Liver (tissue), 9 donors: ENCODE results near the gene MTM1. TPM values are rescaled to one million over a fixed set of nuclear protein-coding genes. Genes with fewer than 3 reads are reported as not detected.

ENCODE experiments used
- DNase-seq: peaks from one replicate; pipeline ENCODE4 v3.0.0-alpha.2; 2017; ENCODE audit warnings: low spot score
- H3K27ac ChIP-seq, 2 donors: one replicate each; pipeline ENCODE4 v1.7.0; 2013; ENCODE audit warnings: inconsistent platforms in 2 of 2, low read length in 2 of 2, control low read depth in 1 of 2, low read depth in 1 of 2, mild to moderate bottlenecking in 1 of 2
- H3K27me3 ChIP-seq, 4 donors: one replicate each; pipeline versions ENCODE4 v1.6.1 to v1.7.0; 2013; ENCODE audit warnings: low read length in 3 of 4, inconsistent platforms in 1 of 4, mild to moderate bottlenecking in 1 of 4, moderate library complexity in 1 of 4; ENCODE audit not compliant: control insufficient read depth in 4 of 4, insufficient read depth in 4 of 4
- H3K36me3 ChIP-seq, 4 donors: one replicate each; pipeline versions ENCODE4 v1.6.1 to v1.7.0; 2013; ENCODE audit warnings: low read length in 3 of 4, mild to moderate bottlenecking in 3 of 4, low read depth in 1 of 4, moderate library complexity in 1 of 4; ENCODE audit not compliant: control insufficient read depth in 4 of 4, insufficient read depth in 3 of 4
- H3K4me1 ChIP-seq, 4 donors: one replicate each; pipeline versions ENCODE4 v1.6.1 to v1.7.0; 2013; ENCODE audit warnings: low read length in 3 of 4, mild to moderate bottlenecking in 3 of 4, moderate library complexity in 1 of 4; ENCODE audit not compliant: control insufficient read depth in 4 of 4, insufficient read depth in 4 of 4
- H3K4me3 ChIP-seq, 3 donors: one replicate each; pipeline versions ENCODE4 v1.6.1 to v1.7.0; 2013; ENCODE audit warnings: low read length in 3 of 3, control low read depth in 1 of 3, low read depth in 1 of 3, mild to moderate bottlenecking in 1 of 3
- H3K9ac ChIP-seq, 2 donors: one replicate each; pipeline ENCODE4 v1.7.0; 2013; ENCODE audit warnings: low read length in 2 of 2, mild to moderate bottlenecking in 2 of 2, moderate library complexity in 2 of 2, control low read depth in 1 of 2, low read depth in 1 of 2
- H3K9me3 ChIP-seq, 4 donors: one replicate each; pipeline versions ENCODE4 v1.6.1 to v1.7.0; 2013; ENCODE audit warnings: low read length in 3 of 4; ENCODE audit not compliant: control insufficient read depth in 4 of 4
- EGR1 ChIP-seq, 2 donors: IDR thresholded peaks; 2 replicates each; pipeline ENCODE4 v1.6.1; 2016 to 2018; ENCODE audit warnings: antibody characterized with exemption in 2 of 2, low read depth in 2 of 2
- FOXA1 ChIP-seq: IDR thresholded peaks from 2 replicates; pipeline ENCODE4 v1.6.1; 2016; ENCODE audit warnings: antibody characterized with exemption
- FOXA2 ChIP-seq: IDR thresholded peaks from 2 replicates; pipeline ENCODE4 v1.6.1; 2016; ENCODE audit warnings: antibody characterized with exemption
- GABPA ChIP-seq, 2 donors: IDR thresholded peaks in 1 of 2; conservative IDR thresholded peaks in 1 of 2; 2 replicates each; pipeline ENCODE4 v1.6.1; 2016; ENCODE audit warnings: antibody characterized with exemption in 2 of 2, mild to moderate bottlenecking in 1 of 2, moderate library complexity in 1 of 2
- HNF4A ChIP-seq, 2 donors: conservative IDR thresholded peaks; 2 replicates each; pipeline ENCODE4 v1.6.1; 2016; ENCODE audit warnings: antibody characterized with exemption in 2 of 2, mild to moderate bottlenecking in 2 of 2
- HNF4G ChIP-seq: IDR thresholded peaks from 2 replicates; pipeline ENCODE4 v1.6.1; 2016; ENCODE audit warnings: antibody characterized with exemption
- JUND ChIP-seq, 2 donors: IDR thresholded peaks; 2 replicates each; pipeline ENCODE4 v1.6.1; 2016; ENCODE audit warnings: antibody characterized with exemption in 2 of 2
- MAX ChIP-seq: IDR thresholded peaks from 2 replicates; pipeline ENCODE4 v1.6.1; 2016; ENCODE audit warnings: antibody characterized with exemption
- NR2F2 ChIP-seq: IDR thresholded peaks from 2 replicates; pipeline ENCODE4 v1.6.1; 2016; ENCODE audit warnings: antibody characterized with exemption
- RAD21 ChIP-seq, 2 donors: IDR thresholded peaks; 2 replicates each; pipeline ENCODE4 v1.6.1; 2016; ENCODE audit warnings: antibody characterized with exemption in 2 of 2, mild to moderate bottlenecking in 2 of 2
- RXRA ChIP-seq, 2 donors: IDR thresholded peaks; 2 replicates each; pipeline ENCODE4 v1.6.1; 2017 to 2018; ENCODE audit warnings: antibody characterized with exemption in 2 of 2, mild to moderate bottlenecking in 1 of 2
- SP1 ChIP-seq: IDR thresholded peaks from 2 replicates; pipeline ENCODE4 v1.6.1; 2018; ENCODE audit warnings: antibody characterized with exemption, mild to moderate bottlenecking
- TAF1 ChIP-seq: conservative IDR thresholded peaks from 2 replicates; pipeline ENCODE4 v1.6.1; 2016; ENCODE audit warnings: antibody characterized with exemption, mild to moderate bottlenecking
- WGBS: extraction: QIAGEN DNeasy Blood & Tissue Kit; methylation state at CpG from one replicate; pipeline ENCODE4 v1.1.7; 2013; 5-methylcytosine and 5-hydroxymethylcytosine counted together
- polyA plus RNA-seq, 2 donors: library from polyadenylated mRNA; stranded (reverse) in 1 of 2; unstranded in 1 of 2; fragments of 200-250 nt in 1 of 2; fragments of >200 nt in 1 of 2; fragmentation: Nextera tagmentation in 1 of 2; extraction: Ambion mirVana in 1 of 2; gene quantifications; one replicate each; pipeline versions ENCODE4 v1.2.1 to v1.2.3, GENCODE V29; 2013 to 2015
- total RNA-seq, 2 donors: library from RNA; depleted of rRNA; stranded (reverse); fragments of >200 nt; gene quantifications; one replicate each; pipeline ENCODE4 v1.2.3, GENCODE V29; 2014
- TF ChIP-seq, protein P1 (sequence below): fragments of 150-350 bp; IDR thresholded peaks from 2 replicates; pipeline ENCODE4 v1.5.1; 2017; ENCODE audit warnings: improper control_type of control experiment, low read depth, low read length; ENCODE audit not compliant: missing input control
- TF ChIP-seq, protein P2 (sequence below): IDR thresholded peaks from 2 replicates; pipeline ENCODE4 v1.6.1; 2016; ENCODE audit warnings: antibody characterized with exemption, mild to moderate bottlenecking
- donor health status: healthy.
- donor health status: healthy.
- donor health status: healthy.
- donor health status: healthy.
- donor health status: healthy.

MTM1 gene
- total and polyA plus RNA-seq, 4 donors, result 5.9 to 21.2 (median 11.4) TPM

- no peak overlapping the region for H3K27ac ChIP-seq
- no peaks in the 10 kb centered on the region for H3K4me1 ChIP-seq
- peaks cover 0 to 18% (median 14%) of the 10 kb centered on the region in 4 donors for H3K36me3 ChIP-seq
- no peaks in the 10 kb centered on the region for H3K9me3 ChIP-seq
- 77% methylated on average over 4 of the region's 4 CpGs for WGBS
- TF ChIP-seq, protein P1, sequence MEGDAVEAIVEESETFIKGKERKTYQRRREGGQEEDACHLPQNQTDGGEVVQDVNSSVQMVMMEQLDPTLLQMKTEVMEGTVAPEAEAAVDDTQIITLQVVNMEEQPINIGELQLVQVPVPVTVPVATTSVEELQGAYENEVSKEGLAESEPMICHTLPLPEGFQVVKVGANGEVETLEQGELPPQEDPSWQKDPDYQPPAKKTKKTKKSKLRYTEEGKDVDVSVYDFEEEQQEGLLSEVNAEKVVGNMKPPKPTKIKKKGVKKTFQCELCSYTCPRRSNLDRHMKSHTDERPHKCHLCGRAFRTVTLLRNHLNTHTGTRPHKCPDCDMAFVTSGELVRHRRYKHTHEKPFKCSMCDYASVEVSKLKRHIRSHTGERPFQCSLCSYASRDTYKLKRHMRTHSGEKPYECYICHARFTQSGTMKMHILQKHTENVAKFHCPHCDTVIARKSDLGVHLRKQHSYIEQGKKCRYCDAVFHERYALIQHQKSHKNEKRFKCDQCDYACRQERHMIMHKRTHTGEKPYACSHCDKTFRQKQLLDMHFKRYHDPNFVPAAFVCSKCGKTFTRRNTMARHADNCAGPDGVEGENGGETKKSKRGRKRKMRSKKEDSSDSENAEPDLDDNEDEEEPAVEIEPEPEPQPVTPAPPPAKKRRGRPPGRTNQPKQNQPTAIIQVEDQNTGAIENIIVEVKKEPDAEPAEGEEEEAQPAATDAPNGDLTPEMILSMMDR, result no peak
- TF ChIP-seq FOXA1 (no peak), HNF4G (no peak), MAX (no peak), NR2F2 (no peak), JUND (IDR thresholded peaks at IDR 0.05) (no peak), RXRA (IDR thresholded peaks at IDR 0.05) (no peak), HNF4A (conservative IDR thresholded peaks at IDR 0.05) (no peak)
- no peak overlapping the region for H3K9ac ChIP-seq
- H3K4me3 ChIP-seq, result no peak overlapping the region
- no peak for DNase-seq
- no peaks in the 10 kb centered on the region for H3K27me3 ChIP-seq
Measured at GRCh38 chrX:150648296-150648940, 80.0 kb downstream of the MTM1 start.

DNA sequence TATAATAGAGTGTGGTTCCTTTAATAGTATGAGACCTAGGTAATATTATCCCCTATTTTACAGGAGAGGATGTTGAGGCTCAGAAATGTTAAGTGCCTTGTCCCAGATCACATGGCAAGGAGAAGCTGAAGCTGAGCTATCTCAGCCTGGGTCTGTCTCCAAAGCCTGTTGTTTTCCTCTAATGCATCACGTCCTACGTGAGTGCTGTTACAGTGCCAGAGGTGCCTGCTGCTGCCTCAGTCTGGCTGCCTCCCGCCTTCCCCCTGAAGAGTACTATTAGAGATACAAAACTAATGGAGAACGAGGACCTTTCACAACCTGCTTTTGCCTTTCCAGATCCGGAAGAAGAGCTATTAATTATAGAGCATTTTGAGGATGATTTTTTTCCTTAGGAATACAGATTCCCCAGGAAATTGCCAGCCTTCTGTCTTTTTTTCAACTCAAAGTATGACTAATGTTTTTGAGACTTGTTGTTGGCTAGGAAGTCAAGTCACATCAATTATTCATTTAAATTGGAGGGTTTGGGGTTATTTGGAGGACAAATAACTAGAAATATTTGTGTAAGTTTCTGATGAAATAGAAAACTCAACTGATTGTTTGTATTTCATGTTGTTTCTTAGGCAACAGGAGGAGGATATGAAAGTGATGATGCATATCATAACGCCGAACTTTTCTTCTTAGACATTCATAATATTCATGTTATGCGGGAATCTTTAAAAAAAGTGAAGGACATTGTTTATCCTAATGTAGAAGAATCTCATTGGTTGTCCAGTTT lies 80.9 kb downstream of the MTM1 start:
- no peak for TF ChIP-seq RAD21 (IDR thresholded peaks at IDR 0.05)
- TF ChIP-seq NR2F2, result no peak
- TF ChIP-seq EGR1 (IDR thresholded peaks at IDR 0.05; ENCODE audit: low read depth in 2 of 2), result no peak
- TF ChIP-seq TAF1, result no peak
- no peak for TF ChIP-seq FOXA2
- TF ChIP-seq SP1, result no peak
- TF ChIP-seq GABPA (IDR thresholded peaks at IDR 0.05 in 1 of 2, conservative IDR thresholded peaks at IDR 0.05 in 1 of 2), result no peak
- TF ChIP-seq RXRA (IDR thresholded peaks at IDR 0.05), result no peak
- no peak for TF ChIP-seq FOXA1
- TF ChIP-seq, protein P2, sequence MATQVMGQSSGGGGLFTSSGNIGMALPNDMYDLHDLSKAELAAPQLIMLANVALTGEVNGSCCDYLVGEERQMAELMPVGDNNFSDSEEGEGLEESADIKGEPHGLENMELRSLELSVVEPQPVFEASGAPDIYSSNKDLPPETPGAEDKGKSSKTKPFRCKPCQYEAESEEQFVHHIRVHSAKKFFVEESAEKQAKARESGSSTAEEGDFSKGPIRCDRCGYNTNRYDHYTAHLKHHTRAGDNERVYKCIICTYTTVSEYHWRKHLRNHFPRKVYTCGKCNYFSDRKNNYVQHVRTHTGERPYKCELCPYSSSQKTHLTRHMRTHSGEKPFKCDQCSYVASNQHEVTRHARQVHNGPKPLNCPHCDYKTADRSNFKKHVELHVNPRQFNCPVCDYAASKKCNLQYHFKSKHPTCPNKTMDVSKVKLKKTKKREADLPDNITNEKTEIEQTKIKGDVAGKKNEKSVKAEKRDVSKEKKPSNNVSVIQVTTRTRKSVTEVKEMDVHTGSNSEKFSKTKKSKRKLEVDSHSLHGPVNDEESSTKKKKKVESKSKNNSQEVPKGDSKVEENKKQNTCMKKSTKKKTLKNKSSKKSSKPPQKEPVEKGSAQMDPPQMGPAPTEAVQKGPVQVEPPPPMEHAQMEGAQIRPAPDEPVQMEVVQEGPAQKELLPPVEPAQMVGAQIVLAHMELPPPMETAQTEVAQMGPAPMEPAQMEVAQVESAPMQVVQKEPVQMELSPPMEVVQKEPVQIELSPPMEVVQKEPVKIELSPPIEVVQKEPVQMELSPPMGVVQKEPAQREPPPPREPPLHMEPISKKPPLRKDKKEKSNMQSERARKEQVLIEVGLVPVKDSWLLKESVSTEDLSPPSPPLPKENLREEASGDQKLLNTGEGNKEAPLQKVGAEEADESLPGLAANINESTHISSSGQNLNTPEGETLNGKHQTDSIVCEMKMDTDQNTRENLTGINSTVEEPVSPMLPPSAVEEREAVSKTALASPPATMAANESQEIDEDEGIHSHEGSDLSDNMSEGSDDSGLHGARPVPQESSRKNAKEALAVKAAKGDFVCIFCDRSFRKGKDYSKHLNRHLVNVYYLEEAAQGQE, result no peak
- no peak for DNase-seq
- WGBS, result 80% methylated on average over 8 of the region's 8 CpGs
- Histone ChIP-seq H3K9me3 (no peaks in the 10 kb centered on the region), H3K9ac (no peak overlapping the region), H3K27me3 (no peaks in the 10 kb centered on the region), H3K36me3 (peaks cover 0 to 18% (median 15%) of the 10 kb centered on the region in 4 donors), H3K4me1 (no peaks in the 10 kb centered on the region), H3K27ac (no peak overlapping the region), H3K4me3 (no peak overlapping the region)
